ENCODE data around the gene ASMTL. TPM values are rescaled to one million over a fixed set of nuclear protein-coding genes. Genes with fewer than 3 reads are reported as not detected.
"Not testable (repeated sequence)": the region's sequence is repeated elsewhere in the genome, so short reads cannot be mapped to it uniquely, and the experiment has no call there.

ASMTL gene
- total RNA-seq, 1 donor from 2014 or later, result 27.1 TPM

DNA sequence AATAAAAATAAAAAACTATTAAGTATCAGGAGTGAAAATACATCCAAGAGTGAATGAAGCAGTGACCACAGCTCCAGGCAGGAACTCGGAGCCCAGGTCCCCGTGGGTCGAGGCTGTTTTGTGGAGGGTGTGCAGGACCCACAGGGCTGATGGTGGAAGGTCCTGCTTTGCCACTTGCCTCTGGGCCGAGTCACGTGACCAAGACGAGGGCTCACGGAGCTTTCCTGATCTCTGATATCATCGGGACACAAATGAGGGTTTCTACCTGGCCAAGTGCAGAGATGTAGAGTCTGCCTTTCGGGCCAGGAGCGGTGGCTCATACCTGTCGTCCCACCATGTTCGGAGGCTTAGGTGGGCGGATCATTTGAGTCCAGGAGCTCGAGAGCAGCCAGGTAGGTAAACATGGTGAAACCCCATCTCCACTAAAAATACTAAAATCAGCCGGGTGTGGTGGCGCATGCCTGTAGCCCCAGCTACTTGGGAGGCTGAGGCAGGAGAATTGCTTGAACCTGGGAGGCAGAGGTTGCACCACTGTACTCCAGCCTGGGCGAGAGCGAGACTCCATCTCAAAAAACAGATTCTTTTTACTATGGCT, 68.0 kb downstream of the ASMTL start:
- no peak for TF ChIP-seq CTCF (IDR thresholded peaks at IDR 0.05)
- intact Hi-C loops (cut with DNase I), result no loop called here

GRCh38 chrX:1380672-1381233, 72.0 kb downstream of the ASMTL start:
- no peak overlapping the region for H3K27ac ChIP-seq
- intact Hi-C loops (cut with DNase I), result no loop called here

More for the DNA sequence above, 68.0 kb downstream of the ASMTL start:
- peaks cover 55 to 62% of the 10 kb centered on the region in 2 donors for H3K36me3 ChIP-seq
- H3K4me1 ChIP-seq, result no peaks in the 10 kb centered on the region
- H3K27me3 ChIP-seq, result no peaks in the 10 kb centered on the region
- no peak overlapping the region for H3K27ac ChIP-seq
- H3K4me3 ChIP-seq, result no peak overlapping the region
- DNase-seq (ENCODE audit: low spot score in 2 of 2), result no peak
- no peaks in the 10 kb centered on the region for H3K9me3 ChIP-seq

GRCh38 chrX:1378306-1378759, 74.4 kb downstream of the ASMTL start:
- DNase-seq (ENCODE audit: low spot score in 2 of 2), result peak in 1 of 2 donors; percentile 48
- intact Hi-C loops (cut with DNase I), result no loop called here
- Histone ChIP-seq H3K9me3 (no peaks in the 10 kb centered on the region), H3K4me1 (no peaks in the 10 kb centered on the region), H3K27ac (no peak overlapping the region), H3K27me3 (no peaks in the 10 kb centered on the region), H3K36me3 (peaks cover under 1 to 4% of the 10 kb centered on the region in 2 donors), H3K4me3 (no peak overlapping the region)
- no peak for TF ChIP-seq CTCF (IDR thresholded peaks at IDR 0.05)

More at GRCh38 chrX:1380672-1381233, 72.0 kb downstream of the ASMTL start:
- Histone ChIP-seq H3K4me1 (no peaks in the 10 kb centered on the region), H3K27me3 (no peaks in the 10 kb centered on the region), H3K9me3 (no peaks in the 10 kb centered on the region), H3K4me3 (no peak overlapping the region), H3K36me3 (peaks cover 15 to 26% of the 10 kb centered on the region in 2 donors)
- DNase-seq (ENCODE audit: low spot score in 2 of 2), result peak in 1 of 2 donors; percentile 62
- no peak for TF ChIP-seq CTCF (IDR thresholded peaks at IDR 0.05)

DNA sequence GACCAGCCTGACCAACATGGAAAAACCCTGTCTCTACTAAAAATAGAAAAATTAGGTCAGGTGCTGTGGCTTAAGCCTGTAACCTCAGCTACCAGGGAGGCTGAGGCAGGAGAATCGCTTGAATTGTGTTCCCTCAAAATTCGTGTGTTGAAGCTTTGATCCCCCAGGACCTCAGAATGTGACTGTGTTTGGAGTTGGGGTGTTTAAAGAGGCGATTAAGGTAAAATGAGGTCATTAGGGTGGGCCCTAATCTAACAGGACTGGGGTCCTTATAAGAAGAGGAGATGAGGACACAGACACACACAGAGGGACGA, 84.4 kb downstream of the ASMTL start:
- Histone ChIP-seq H3K4me3 (no peak overlapping the region), H3K4me1 (no peaks in the 10 kb centered on the region), H3K27me3 (no peaks in the 10 kb centered on the region), H3K27ac (no peak overlapping the region), H3K36me3 (peaks cover 4 to 16% of the 10 kb centered on the region in 2 donors), H3K9me3 (no peaks in the 10 kb centered on the region)
- no peak for TF ChIP-seq CTCF (IDR thresholded peaks at IDR 0.05)
- DNase-seq (ENCODE audit: low spot score in 2 of 2), result no peak
- intact Hi-C loops (cut with DNase I), result no loop called here

DNA sequence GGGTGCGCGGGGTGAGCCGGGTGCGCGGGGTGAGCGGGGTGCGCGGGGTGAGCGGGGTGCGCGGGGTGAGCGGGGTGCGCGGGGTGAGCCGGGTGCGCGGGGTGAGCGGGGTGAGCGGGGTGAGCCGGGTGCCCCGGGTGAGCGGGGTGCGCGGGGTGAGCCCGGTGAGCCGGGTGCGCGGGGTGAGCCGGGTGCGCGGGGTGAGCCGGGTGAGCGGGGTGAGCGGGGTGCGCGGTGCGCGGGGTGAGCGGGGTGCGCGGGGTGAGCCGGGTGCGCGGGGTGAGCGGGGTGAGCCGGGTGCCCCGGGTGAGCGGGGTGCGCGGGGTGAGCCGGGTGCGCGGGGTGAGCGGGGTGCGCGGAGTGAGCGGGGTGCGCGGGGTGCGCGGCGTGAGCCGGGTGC, 86.3 kb downstream of the ASMTL start:
- intact Hi-C loops (cut with DNase I); H3K27me3 ChIP-seq; H3K9me3 ChIP-seq; H3K27ac ChIP-seq; DNase-seq (ENCODE audit: low spot score in 2 of 2); H3K4me1 ChIP-seq; H3K4me3 ChIP-seq: not testable (repeated sequence)
- peaks cover 4 to 20% of the 10 kb centered on the region in 2 donors for H3K36me3 ChIP-seq

GRCh38 chrX:1361910-1362309, 90.8 kb downstream of the ASMTL start:
- H3K9me3 ChIP-seq, result peaks cover 8 to 9% of the 10 kb centered on the region in 2 donors
- peaks cover 4 to 36% of the 10 kb centered on the region in 2 donors for H3K36me3 ChIP-seq
- intact Hi-C loops (cut with DNase I), result no loop called here
- no peak for TF ChIP-seq CTCF (IDR thresholded peaks at IDR 0.05)
- no peaks in the 10 kb centered on the region for H3K4me1 ChIP-seq
- DNase-seq (ENCODE audit: low spot score in 2 of 2), result no peak
- no peak overlapping the region for H3K27ac ChIP-seq
- no peak overlapping the region for H3K4me3 ChIP-seq
- H3K27me3 ChIP-seq, result no peaks in the 10 kb centered on the region

All from ascending aorta (tissue), 2 donors.